Liver (tissue), 9 donors: ENCODE measurements around the gene CARM1. TPM values are rescaled to one million over a fixed set of nuclear protein-coding genes. Genes with fewer than 3 reads are reported as not detected.

ENCODE experiments used
- DNase-seq: peaks from one replicate; pipeline ENCODE4 v3.0.0-alpha.2; 2017; ENCODE audit warnings: low spot score
- H3K27ac ChIP-seq, 2 donors: one replicate each; pipeline ENCODE4 v1.7.0; 2013; ENCODE audit warnings: inconsistent platforms in 2 of 2, low read length in 2 of 2, control low read depth in 1 of 2, low read depth in 1 of 2, mild to moderate bottlenecking in 1 of 2
- H3K27me3 ChIP-seq, 4 donors: one replicate each; pipeline versions ENCODE4 v1.6.1 to v1.7.0; 2013; ENCODE audit warnings: low read length in 3 of 4, inconsistent platforms in 1 of 4, mild to moderate bottlenecking in 1 of 4, moderate library complexity in 1 of 4; ENCODE audit not compliant: control insufficient read depth in 4 of 4, insufficient read depth in 4 of 4
- H3K36me3 ChIP-seq, 4 donors: one replicate each; pipeline versions ENCODE4 v1.6.1 to v1.7.0; 2013; ENCODE audit warnings: low read length in 3 of 4, mild to moderate bottlenecking in 3 of 4, low read depth in 1 of 4, moderate library complexity in 1 of 4; ENCODE audit not compliant: control insufficient read depth in 4 of 4, insufficient read depth in 3 of 4
- H3K4me1 ChIP-seq, 4 donors: one replicate each; pipeline versions ENCODE4 v1.6.1 to v1.7.0; 2013; ENCODE audit warnings: low read length in 3 of 4, mild to moderate bottlenecking in 3 of 4, moderate library complexity in 1 of 4; ENCODE audit not compliant: control insufficient read depth in 4 of 4, insufficient read depth in 4 of 4
- H3K4me3 ChIP-seq, 3 donors: one replicate each; pipeline versions ENCODE4 v1.6.1 to v1.7.0; 2013; ENCODE audit warnings: low read length in 3 of 3, control low read depth in 1 of 3, low read depth in 1 of 3, mild to moderate bottlenecking in 1 of 3
- H3K9ac ChIP-seq, 2 donors: one replicate each; pipeline ENCODE4 v1.7.0; 2013; ENCODE audit warnings: low read length in 2 of 2, mild to moderate bottlenecking in 2 of 2, moderate library complexity in 2 of 2, control low read depth in 1 of 2, low read depth in 1 of 2
- H3K9me3 ChIP-seq, 4 donors: one replicate each; pipeline versions ENCODE4 v1.6.1 to v1.7.0; 2013; ENCODE audit warnings: low read length in 3 of 4; ENCODE audit not compliant: control insufficient read depth in 4 of 4
- EGR1 ChIP-seq, 2 donors: IDR thresholded peaks; 2 replicates each; pipeline ENCODE4 v1.6.1; 2016 to 2018; ENCODE audit warnings: antibody characterized with exemption in 2 of 2, low read depth in 2 of 2
- FOXA1 ChIP-seq: IDR thresholded peaks from 2 replicates; pipeline ENCODE4 v1.6.1; 2016; ENCODE audit warnings: antibody characterized with exemption
- FOXA2 ChIP-seq: IDR thresholded peaks from 2 replicates; pipeline ENCODE4 v1.6.1; 2016; ENCODE audit warnings: antibody characterized with exemption
- GABPA ChIP-seq, 2 donors: IDR thresholded peaks in 1 of 2; conservative IDR thresholded peaks in 1 of 2; 2 replicates each; pipeline ENCODE4 v1.6.1; 2016; ENCODE audit warnings: antibody characterized with exemption in 2 of 2, mild to moderate bottlenecking in 1 of 2, moderate library complexity in 1 of 2
- HNF4A ChIP-seq, 2 donors: conservative IDR thresholded peaks; 2 replicates each; pipeline ENCODE4 v1.6.1; 2016; ENCODE audit warnings: antibody characterized with exemption in 2 of 2, mild to moderate bottlenecking in 2 of 2
- HNF4G ChIP-seq: IDR thresholded peaks from 2 replicates; pipeline ENCODE4 v1.6.1; 2016; ENCODE audit warnings: antibody characterized with exemption
- JUND ChIP-seq, 2 donors: IDR thresholded peaks; 2 replicates each; pipeline ENCODE4 v1.6.1; 2016; ENCODE audit warnings: antibody characterized with exemption in 2 of 2
- NR2F2 ChIP-seq: IDR thresholded peaks from 2 replicates; pipeline ENCODE4 v1.6.1; 2016; ENCODE audit warnings: antibody characterized with exemption
- RAD21 ChIP-seq, 2 donors: IDR thresholded peaks; 2 replicates each; pipeline ENCODE4 v1.6.1; 2016; ENCODE audit warnings: antibody characterized with exemption in 2 of 2, mild to moderate bottlenecking in 2 of 2
- RXRA ChIP-seq, 2 donors: IDR thresholded peaks; 2 replicates each; pipeline ENCODE4 v1.6.1; 2017 to 2018; ENCODE audit warnings: antibody characterized with exemption in 2 of 2, mild to moderate bottlenecking in 1 of 2
- SP1 ChIP-seq: IDR thresholded peaks from 2 replicates; pipeline ENCODE4 v1.6.1; 2018; ENCODE audit warnings: antibody characterized with exemption, mild to moderate bottlenecking
- TAF1 ChIP-seq: conservative IDR thresholded peaks from 2 replicates; pipeline ENCODE4 v1.6.1; 2016; ENCODE audit warnings: antibody characterized with exemption, mild to moderate bottlenecking
- YY1 ChIP-seq: IDR thresholded peaks from 2 replicates; pipeline ENCODE4 v1.6.1; 2016; ENCODE audit warnings: antibody characterized with exemption, mild to moderate bottlenecking
- WGBS: extraction: QIAGEN DNeasy Blood & Tissue Kit; methylation state at CpG from one replicate; pipeline ENCODE4 v1.1.7; 2013; 5-methylcytosine and 5-hydroxymethylcytosine counted together
- polyA plus RNA-seq, 2 donors: library from polyadenylated mRNA; stranded (reverse) in 1 of 2; unstranded in 1 of 2; fragments of 200-250 nt in 1 of 2; fragments of >200 nt in 1 of 2; fragmentation: Nextera tagmentation in 1 of 2; extraction: Ambion mirVana in 1 of 2; gene quantifications; one replicate each; pipeline versions ENCODE4 v1.2.1 to v1.2.3, GENCODE V29; 2013 to 2015
- total RNA-seq, 2 donors: library from RNA; depleted of rRNA; stranded (reverse); fragments of >200 nt; gene quantifications; one replicate each; pipeline ENCODE4 v1.2.3, GENCODE V29; 2014
- TF ChIP-seq, protein P1 (sequence below): IDR thresholded peaks from 2 replicates; pipeline ENCODE4 v1.6.1; 2016; ENCODE audit warnings: antibody characterized with exemption
- TF ChIP-seq, protein P2 (sequence below): IDR thresholded peaks from 2 replicates; pipeline ENCODE4 v1.6.1; 2016; ENCODE audit warnings: antibody characterized with exemption
- TF ChIP-seq, protein P3 (sequence below): IDR thresholded peaks from 2 replicates; pipeline ENCODE4 v1.6.1; 2016; ENCODE audit warnings: antibody characterized with exemption
- TF ChIP-seq, protein P4 (sequence below): IDR thresholded peaks from 2 replicates; pipeline ENCODE4 v1.6.1; 2016; ENCODE audit warnings: antibody characterized with exemption, mild to moderate bottlenecking
- TF ChIP-seq, protein P5 (sequence below): fragments of 150-350 bp; IDR thresholded peaks from 2 replicates; pipeline ENCODE4 v1.5.1; 2017; ENCODE audit warnings: improper control_type of control experiment, low read depth, low read length; ENCODE audit not compliant: missing input control
- donor health status: healthy.
- donor health status: healthy.
- donor health status: healthy.
- donor health status: healthy.
- donor health status: healthy.

The CARM1 gene
- total and polyA plus RNA-seq, 4 donors, result 5.1 to 18.3 (median 15.1) TPM

DNA sequence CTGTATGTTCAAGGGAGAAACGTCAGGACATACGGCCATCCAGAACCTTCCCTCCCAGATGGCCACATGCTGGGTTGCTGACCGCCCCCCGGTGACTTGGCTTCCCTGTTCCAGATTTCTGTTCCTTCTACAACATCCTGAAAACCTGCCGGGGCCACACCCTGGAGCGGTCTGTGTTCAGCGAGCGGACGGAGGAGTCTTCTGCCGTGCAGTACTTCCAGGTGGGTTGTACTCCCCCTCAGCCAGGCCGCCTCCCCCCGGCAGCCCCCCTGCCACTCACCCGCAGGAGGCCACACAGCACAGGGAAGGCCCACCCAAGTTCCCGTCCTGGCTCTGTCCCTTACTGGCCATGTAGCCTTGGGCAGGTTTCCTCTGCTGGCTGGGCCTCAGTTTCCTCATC is 36.6 kb downstream of the CARM1 start (continued):
- TF ChIP-seq, protein P1, sequence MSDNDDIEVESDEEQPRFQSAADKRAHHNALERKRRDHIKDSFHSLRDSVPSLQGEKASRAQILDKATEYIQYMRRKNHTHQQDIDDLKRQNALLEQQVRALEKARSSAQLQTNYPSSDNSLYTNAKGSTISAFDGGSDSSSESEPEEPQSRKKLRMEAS, result no peak
- TF ChIP-seq YY1 (no peak), HNF4A (conservative IDR thresholded peaks at IDR 0.05) (no peak), TAF1 (no peak)

DNA sequence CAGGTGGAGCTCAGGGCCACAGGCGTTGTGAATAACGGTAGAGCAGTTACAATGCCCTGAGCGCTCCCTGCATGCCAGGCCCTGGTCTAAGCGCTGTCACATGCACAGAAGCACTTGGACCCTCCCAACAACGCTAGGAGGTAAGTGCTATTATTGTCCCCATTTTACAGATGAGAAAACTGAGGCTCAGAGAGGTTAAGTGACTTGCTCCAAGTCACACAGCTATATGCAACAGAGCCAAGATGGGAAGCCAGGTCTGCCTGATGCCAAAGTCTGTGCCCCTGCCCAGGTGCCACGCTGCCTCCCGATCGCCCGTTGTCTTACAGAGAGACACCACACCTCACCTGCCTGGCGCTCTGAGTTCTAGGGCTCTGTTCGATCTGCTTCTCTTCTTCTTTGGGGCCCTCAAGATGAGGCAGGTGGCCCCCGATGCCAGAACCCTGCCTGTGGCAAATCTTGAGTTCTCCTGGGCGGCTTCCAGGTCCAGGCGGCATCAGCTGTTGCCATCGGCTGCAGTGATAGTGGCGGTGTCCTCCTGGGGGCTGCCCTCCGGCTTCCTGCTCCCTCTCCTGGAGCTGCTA is 37.1 kb downstream of the CARM1 start:
- Histone ChIP-seq H3K27ac (no peak overlapping the region), H3K4me1 (no peaks in the 10 kb centered on the region), H3K36me3 (peaks cover 0 to 35% (median 10%) of the 10 kb centered on the region in 4 donors), H3K9ac (no peak overlapping the region), H3K27me3 (no peaks in the 10 kb centered on the region), H3K9me3 (no peaks in the 10 kb centered on the region), H3K4me3 (no peak overlapping the region)
- WGBS, result 97% methylated on average over 17 of the region's 17 CpGs
- no peak for DNase-seq
- no peak for TF ChIP-seq FOXA2
- TF ChIP-seq TAF1, result no peak
- no peak for TF ChIP-seq RXRA (IDR thresholded peaks at IDR 0.05)
- TF ChIP-seq RAD21 (IDR thresholded peaks at IDR 0.05), result no peak
- no peak for TF ChIP-seq HNF4G
- no peak for TF ChIP-seq HNF4A (conservative IDR thresholded peaks at IDR 0.05)
- TF ChIP-seq, protein P2, sequence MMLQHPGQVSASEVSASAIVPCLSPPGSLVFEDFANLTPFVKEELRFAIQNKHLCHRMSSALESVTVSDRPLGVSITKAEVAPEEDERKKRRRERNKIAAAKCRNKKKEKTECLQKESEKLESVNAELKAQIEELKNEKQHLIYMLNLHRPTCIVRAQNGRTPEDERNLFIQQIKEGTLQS, result no peak
- TF ChIP-seq, protein P3, sequence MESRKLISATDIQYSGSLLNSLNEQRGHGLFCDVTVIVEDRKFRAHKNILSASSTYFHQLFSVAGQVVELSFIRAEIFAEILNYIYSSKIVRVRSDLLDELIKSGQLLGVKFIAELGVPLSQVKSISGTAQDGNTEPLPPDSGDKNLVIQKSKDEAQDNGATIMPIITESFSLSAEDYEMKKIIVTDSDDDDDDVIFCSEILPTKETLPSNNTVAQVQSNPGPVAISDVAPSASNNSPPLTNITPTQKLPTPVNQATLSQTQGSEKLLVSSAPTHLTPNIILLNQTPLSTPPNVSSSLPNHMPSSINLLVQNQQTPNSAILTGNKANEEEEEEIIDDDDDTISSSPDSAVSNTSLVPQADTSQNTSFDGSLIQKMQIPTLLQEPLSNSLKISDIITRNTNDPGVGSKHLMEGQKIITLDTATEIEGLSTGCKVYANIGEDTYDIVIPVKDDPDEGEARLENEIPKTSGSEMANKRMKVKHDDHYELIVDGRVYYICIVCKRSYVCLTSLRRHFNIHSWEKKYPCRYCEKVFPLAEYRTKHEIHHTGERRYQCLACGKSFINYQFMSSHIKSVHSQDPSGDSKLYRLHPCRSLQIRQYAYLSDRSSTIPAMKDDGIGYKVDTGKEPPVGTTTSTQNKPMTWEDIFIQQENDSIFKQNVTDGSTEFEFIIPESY, result no peak
- no peak for TF ChIP-seq JUND (IDR thresholded peaks at IDR 0.05)
- TF ChIP-seq EGR1 (IDR thresholded peaks at IDR 0.05; ENCODE audit: low read depth in 2 of 2), result no peak
- TF ChIP-seq NR2F2, result no peak
- TF ChIP-seq YY1, result no peak
- no peak for TF ChIP-seq SP1
- TF ChIP-seq, protein P4, sequence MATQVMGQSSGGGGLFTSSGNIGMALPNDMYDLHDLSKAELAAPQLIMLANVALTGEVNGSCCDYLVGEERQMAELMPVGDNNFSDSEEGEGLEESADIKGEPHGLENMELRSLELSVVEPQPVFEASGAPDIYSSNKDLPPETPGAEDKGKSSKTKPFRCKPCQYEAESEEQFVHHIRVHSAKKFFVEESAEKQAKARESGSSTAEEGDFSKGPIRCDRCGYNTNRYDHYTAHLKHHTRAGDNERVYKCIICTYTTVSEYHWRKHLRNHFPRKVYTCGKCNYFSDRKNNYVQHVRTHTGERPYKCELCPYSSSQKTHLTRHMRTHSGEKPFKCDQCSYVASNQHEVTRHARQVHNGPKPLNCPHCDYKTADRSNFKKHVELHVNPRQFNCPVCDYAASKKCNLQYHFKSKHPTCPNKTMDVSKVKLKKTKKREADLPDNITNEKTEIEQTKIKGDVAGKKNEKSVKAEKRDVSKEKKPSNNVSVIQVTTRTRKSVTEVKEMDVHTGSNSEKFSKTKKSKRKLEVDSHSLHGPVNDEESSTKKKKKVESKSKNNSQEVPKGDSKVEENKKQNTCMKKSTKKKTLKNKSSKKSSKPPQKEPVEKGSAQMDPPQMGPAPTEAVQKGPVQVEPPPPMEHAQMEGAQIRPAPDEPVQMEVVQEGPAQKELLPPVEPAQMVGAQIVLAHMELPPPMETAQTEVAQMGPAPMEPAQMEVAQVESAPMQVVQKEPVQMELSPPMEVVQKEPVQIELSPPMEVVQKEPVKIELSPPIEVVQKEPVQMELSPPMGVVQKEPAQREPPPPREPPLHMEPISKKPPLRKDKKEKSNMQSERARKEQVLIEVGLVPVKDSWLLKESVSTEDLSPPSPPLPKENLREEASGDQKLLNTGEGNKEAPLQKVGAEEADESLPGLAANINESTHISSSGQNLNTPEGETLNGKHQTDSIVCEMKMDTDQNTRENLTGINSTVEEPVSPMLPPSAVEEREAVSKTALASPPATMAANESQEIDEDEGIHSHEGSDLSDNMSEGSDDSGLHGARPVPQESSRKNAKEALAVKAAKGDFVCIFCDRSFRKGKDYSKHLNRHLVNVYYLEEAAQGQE, result no peak
- TF ChIP-seq FOXA1, result no peak
- no peak for TF ChIP-seq GABPA (IDR thresholded peaks at IDR 0.05 in 1 of 2, conservative IDR thresholded peaks at IDR 0.05 in 1 of 2)
- TF ChIP-seq, protein P5, sequence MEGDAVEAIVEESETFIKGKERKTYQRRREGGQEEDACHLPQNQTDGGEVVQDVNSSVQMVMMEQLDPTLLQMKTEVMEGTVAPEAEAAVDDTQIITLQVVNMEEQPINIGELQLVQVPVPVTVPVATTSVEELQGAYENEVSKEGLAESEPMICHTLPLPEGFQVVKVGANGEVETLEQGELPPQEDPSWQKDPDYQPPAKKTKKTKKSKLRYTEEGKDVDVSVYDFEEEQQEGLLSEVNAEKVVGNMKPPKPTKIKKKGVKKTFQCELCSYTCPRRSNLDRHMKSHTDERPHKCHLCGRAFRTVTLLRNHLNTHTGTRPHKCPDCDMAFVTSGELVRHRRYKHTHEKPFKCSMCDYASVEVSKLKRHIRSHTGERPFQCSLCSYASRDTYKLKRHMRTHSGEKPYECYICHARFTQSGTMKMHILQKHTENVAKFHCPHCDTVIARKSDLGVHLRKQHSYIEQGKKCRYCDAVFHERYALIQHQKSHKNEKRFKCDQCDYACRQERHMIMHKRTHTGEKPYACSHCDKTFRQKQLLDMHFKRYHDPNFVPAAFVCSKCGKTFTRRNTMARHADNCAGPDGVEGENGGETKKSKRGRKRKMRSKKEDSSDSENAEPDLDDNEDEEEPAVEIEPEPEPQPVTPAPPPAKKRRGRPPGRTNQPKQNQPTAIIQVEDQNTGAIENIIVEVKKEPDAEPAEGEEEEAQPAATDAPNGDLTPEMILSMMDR, result no peak
- TF ChIP-seq, protein P1, result no peak
